ENCODE data around the gene WDR46.

The WDR46 gene

DNA sequence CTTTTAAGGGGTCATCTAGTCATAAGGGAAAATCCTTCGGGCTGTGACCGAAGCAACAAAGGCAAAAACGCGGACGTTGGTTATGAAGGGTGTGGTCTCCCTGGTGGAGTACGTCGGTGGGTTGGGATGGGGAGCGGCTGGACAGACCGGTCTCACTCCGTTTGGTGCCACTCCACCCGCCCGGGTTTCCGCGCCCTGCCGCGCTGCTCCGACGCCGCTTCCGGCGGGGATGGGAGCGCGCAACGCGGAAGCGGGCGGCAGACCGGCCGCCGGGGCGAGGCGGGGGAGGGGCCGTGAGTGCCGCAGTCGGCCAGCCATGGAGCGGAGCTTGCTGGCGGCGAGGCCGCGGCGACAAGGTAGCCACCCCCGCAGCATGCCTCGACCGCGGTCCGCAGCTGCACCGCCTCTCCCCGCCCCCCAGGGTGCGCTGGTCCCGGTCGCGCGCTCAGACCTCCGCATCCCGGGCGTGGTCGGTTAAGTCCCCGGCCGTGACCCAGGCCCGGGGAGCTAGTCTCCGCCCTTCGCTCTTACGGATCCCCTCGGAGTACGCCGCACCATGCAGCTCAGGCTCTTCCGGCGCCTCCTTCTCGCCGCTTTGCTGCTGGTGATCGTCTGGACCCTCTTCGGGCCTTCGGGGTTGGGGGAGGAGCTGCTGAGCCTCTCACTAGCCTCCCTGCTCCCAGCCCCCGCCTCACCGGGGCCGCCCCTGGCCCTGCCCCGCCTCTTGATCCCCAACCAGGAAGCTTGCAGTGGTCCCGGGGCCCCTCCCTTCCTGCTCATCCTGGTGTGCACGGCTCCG, 12.0 kb downstream of the WDR46 start, which contains the start of gene B3GALT4 (continued):
- TF ChIP-seq ZEB2 (tag by site-specific recombination; IDR thresholded peaks at IDR 0.05) (peak; percentile 95), GLIS2 (tag by site-specific recombination; IDR thresholded peaks at IDR 0.05) (peak; percentile 89; the same call in 1 of the 2 replicates), ZNF670 (tag by site-specific recombination; IDR thresholded peaks at IDR 0.05; ENCODE audit: low read depth) (no peak), ZNF138 (tag by site-specific recombination; IDR thresholded peaks at IDR 0.05; ENCODE audit: borderline replicate concordance) (0 out of 2 replicates have a peak, but pooled peaks have one; percentile 7), ZNF266 (tag by site-specific recombination; IDR thresholded peaks at IDR 0.05; ENCODE audit: low read depth) (no peak), KLF17 (tag by site-specific recombination; IDR thresholded peaks at IDR 0.05) (peak; percentile 82), KLF8 (tag by site-specific recombination; IDR thresholded peaks at IDR 0.05) (peak; percentile 87), ZNF18 (tag by site-specific recombination; IDR thresholded peaks at IDR 0.05) (0 out of 2 replicates have a peak, but pooled peaks have one; percentile 13), ZNF324 (tag by site-specific recombination; IDR thresholded peaks at IDR 0.05) (peak; percentile 71; the same call in 1 of the 2 replicates), ZNF184 (tag by site-specific recombination; IDR thresholded peaks at IDR 0.05) (peak; percentile 44; the same call in 1 of the 2 replicates), ZIC2 (tag by site-specific recombination; IDR thresholded peaks at IDR 0.05) (0 out of 2 replicates have a peak, but pooled peaks have one; percentile 37), ZSCAN5A (tag by site-specific recombination; IDR thresholded peaks at IDR 0.05) (peak; percentile 72; the same call in 1 of the 2 replicates), ZNF624 (tag by site-specific recombination; IDR thresholded peaks at IDR 0.05) (no peak), ZBTB48 (tag by site-specific recombination; IDR thresholded peaks at IDR 0.05) (peak; percentile 56), ZBTB11 (tag by site-specific recombination; conservative IDR thresholded peaks at IDR 0.05; ENCODE audit: low read depth) (peak; percentile 87), ZFP37 (tag by site-specific recombination; IDR thresholded peaks at IDR 0.05) (peak; percentile 35; the same call in 1 of the 2 replicates), ZBTB26 (tag by site-specific recombination; optimal IDR thresholded peaks at IDR 0.05) (peak; percentile 94), BCL11A (tag by site-specific recombination; IDR thresholded peaks at IDR 0.05; ENCODE audit: low read depth) (peak; percentile 59), OSR2 (tag by site-specific recombination; IDR thresholded peaks at IDR 0.05) (peak; percentile 24; the same call in 1 of the 2 replicates), ZSCAN23 (tag by site-specific recombination; IDR thresholded peaks at IDR 0.05) (no peak), ZNF366 (tag by site-specific recombination; conservative IDR thresholded peaks at IDR 0.05) (no peak), ZNF626 (tag by site-specific recombination; IDR thresholded peaks at IDR 0.05) (no peak; the same call in 1 of the 2 replicates), ZNF121 (tag by site-specific recombination; IDR thresholded peaks at IDR 0.05) (no peak), ZNF2 (tag by site-specific recombination; IDR thresholded peaks at IDR 0.05) (peak; percentile 64; the same call in 1 of the 2 replicates), ZSCAN16 (tag by site-specific recombination; IDR thresholded peaks at IDR 0.05) (0 out of 2 replicates have a peak, but pooled peaks have one; percentile 25), ZNF280D (tag by site-specific recombination; IDR thresholded peaks at IDR 0.05) (no peak), ZNF24 (tag by site-specific recombination; IDR thresholded peaks at IDR 0.05) (peak; percentile 50; the same call in 1 of the 2 replicates), KLF7 (tag by site-specific recombination; IDR thresholded peaks at IDR 0.05; ENCODE audit: borderline replicate concordance) (peak; percentile 77)

Measured in HEK293 (cell line).